ENCODE data around the gene ELOVL1. TPM values are rescaled to one million over a fixed set of nuclear protein-coding genes. Genes with fewer than 3 reads are reported as not detected.

Gene ELOVL1
- total and polyA plus RNA-seq, 2 of the 13 experiments (the other 11 are each of a cell fraction or from before 2014, with no cell fraction given): 55.2 to 77.4 TPM

DNA sequence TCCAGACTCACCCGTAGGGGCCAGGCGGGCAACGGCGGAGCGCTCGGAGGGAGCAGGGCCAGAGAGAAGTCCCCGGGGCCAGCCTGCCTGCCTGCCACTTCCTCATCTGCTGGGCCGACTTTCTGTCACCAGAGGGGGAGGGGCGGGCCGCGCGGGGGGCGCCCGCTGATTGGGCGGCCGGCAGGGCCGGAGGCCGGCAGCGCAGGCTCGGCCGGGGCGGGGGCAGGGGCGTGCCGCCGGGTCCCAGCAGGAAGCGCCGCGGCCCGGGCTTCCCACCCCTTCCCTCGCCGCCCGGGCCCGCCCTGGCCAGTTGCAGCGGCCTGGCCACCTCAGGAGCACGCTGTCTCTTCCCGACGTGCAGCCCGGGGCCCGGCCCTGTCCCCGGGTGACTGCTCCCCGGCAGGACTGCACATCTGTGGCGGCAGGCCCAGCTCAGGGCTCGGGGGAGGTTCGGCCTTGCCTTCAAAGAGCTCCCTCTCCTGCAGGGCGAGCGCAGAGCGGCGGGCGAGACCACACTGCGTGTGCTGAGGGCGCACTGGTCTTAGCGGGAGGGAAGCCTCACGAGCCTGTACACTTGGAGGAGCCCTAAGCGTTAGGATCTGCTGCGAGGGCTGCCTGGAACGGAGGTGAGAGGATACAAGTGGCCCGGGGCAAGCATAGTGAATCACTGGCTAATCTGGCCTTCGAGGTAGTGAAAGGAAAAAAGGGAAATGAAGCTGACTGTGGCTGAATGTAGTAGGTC, at the start of gene ELOVL1 (continued):
- TF ChIP-seq ZNF674 (CRISPR knock-in tag; IDR thresholded peaks at IDR 0.05; ENCODE audit: low read depth) (no peak), ZNF251 (CRISPR knock-in tag; IDR thresholded peaks at IDR 0.05) (no peak), RFX5 (IDR thresholded peaks at IDR 0.05; ENCODE audit: low read depth, low read length) (no peak), REL (CRISPR knock-in tag; conservative IDR thresholded peaks at IDR 0.05) (peak; percentile 91), PLRG1 (conservative IDR thresholded peaks at IDR 0.05) (no peak), GTF3A (CRISPR knock-in tag; conservative IDR thresholded peaks at IDR 0.05) (no peak), GATA4 (IDR thresholded peaks at IDR 0.05; ENCODE audit: borderline replicate concordance, low read depth) (no peak), ETV6 (CRISPR knock-in tag; conservative IDR thresholded peaks at IDR 0.05) (peak; percentile 81; the same call in 1 of the 2 replicates), ZSCAN29 (CRISPR knock-in tag; conservative IDR thresholded peaks at IDR 0.05) (peak; percentile 72; the same call in 1 of the 2 replicates), ZNF350 (CRISPR knock-in tag; IDR thresholded peaks at IDR 0.05; ENCODE audit: borderline replicate concordance, low read depth) (peak; percentile 76; the same call in 1 of the 2 replicates), ZNF263 (CRISPR knock-in tag; IDR thresholded peaks at IDR 0.05) (peak; percentile 67), CREM (IDR thresholded peaks at IDR 0.05) (no peak), CREM (CRISPR knock-in tag; IDR thresholded peaks at IDR 0.05) (no peak), NBN (conservative IDR thresholded peaks at IDR 0.05) (no peak)
- TF ChIP-seq, protein P1, sequence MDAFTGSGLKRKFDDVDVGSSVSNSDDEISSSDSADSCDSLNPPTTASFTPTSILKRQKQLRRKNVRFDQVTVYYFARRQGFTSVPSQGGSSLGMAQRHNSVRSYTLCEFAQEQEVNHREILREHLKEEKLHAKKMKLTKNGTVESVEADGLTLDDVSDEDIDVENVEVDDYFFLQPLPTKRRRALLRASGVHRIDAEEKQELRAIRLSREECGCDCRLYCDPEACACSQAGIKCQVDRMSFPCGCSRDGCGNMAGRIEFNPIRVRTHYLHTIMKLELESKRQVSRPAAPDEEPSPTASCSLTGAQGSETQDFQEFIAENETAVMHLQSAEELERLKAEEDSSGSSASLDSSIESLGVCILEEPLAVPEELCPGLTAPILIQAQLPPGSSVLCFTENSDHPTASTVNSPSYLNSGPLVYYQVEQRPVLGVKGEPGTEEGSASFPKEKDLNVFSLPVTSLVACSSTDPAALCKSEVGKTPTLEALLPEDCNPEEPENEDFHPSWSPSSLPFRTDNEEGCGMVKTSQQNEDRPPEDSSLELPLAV (CRISPR knock-in tag; conservative IDR thresholded peaks at IDR 0.05; ENCODE audit: low read depth): no peak
- TF ChIP-seq, protein P2, sequence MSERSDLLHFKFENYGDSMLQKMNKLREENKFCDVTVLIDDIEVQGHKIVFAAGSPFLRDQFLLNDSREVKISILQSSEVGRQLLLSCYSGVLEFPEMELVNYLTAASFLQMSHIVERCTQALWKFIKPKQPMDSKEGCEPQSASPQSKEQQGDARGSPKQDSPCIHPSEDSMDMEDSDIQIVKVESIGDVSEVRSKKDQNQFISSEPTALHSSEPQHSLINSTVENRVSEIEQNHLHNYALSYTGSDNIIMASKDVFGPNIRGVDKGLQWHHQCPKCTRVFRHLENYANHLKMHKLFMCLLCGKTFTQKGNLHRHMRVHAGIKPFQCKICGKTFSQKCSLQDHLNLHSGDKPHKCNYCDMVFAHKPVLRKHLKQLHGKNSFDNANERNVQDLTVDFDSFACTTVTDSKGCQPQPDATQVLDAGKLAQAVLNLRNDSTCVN (CRISPR knock-in tag; IDR thresholded peaks at IDR 0.05; ENCODE audit: borderline replicate concordance): no peak
- TF ChIP-seq, protein P3, sequence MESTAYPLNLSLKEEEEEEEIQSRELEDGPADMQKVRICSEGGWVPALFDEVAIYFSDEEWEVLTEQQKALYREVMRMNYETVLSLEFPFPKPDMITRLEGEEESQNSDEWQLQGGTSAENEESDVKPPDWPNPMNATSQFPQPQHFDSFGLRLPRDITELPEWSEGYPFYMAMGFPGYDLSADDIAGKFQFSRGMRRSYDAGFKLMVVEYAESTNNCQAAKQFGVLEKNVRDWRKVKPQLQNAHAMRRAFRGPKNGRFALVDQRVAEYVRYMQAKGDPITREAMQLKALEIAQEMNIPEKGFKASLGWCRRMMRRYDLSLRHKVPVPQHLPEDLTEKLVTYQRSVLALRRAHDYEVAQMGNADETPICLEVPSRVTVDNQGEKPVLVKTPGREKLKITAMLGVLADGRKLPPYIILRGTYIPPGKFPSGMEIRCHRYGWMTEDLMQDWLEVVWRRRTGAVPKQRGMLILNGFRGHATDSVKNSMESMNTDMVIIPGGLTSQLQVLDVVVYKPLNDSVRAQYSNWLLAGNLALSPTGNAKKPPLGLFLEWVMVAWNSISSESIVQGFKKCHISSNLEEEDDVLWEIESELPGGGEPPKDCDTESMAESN (CRISPR knock-in tag; conservative IDR thresholded peaks at IDR 0.05): no peak; the same call in 1 of the 2 replicates
- TF ChIP-seq, protein P4, sequence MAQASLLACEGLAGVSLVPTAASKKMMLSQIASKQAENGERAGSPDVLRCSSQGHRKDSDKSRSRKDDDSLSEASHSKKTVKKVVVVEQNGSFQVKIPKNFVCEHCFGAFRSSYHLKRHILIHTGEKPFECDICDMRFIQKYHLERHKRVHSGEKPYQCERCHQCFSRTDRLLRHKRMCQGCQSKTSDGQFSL (CRISPR knock-in tag; IDR thresholded peaks at IDR 0.05): no peak
- TF ChIP-seq, protein P5, sequence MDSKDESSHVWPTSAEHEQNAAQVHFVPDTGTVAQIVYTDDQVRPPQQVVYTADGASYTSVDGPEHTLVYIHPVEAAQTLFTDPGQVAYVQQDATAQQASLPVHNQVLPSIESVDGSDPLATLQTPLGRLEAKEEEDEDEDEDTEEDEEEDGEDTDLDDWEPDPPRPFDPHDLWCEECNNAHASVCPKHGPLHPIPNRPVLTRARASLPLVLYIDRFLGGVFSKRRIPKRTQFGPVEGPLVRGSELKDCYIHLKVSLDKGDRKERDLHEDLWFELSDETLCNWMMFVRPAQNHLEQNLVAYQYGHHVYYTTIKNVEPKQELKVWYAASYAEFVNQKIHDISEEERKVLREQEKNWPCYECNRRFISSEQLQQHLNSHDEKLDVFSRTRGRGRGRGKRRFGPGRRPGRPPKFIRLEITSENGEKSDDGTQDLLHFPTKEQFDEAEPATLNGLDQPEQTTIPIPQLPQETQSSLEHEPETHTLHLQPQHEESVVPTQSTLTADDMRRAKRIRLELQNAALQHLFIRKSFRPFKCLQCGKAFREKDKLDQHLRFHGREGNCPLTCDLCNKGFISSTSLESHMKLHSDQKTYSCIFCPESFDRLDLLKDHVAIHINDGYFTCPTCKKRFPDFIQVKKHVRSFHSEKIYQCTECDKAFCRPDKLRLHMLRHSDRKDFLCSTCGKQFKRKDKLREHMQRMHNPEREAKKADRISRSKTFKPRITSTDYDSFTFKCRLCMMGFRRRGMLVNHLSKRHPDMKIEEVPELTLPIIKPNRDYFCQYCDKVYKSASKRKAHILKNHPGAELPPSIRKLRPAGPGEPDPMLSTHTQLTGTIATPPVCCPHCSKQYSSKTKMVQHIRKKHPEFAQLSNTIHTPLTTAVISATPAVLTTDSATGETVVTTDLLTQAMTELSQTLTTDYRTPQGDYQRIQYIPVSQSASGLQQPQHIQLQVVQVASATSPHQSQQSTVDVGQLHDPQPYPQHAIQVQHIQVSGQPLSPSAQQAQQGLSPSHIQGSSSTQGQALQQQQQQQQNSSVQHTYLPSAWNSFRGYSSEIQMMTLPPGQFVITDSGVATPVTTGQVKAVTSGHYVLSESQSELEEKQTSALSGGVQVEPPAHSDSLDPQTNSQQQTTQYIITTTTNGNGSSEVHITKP (CRISPR knock-in tag; IDR thresholded peaks at IDR 0.05; ENCODE audit: low read depth): peak; percentile 94
- TF ChIP-seq, protein P6, sequence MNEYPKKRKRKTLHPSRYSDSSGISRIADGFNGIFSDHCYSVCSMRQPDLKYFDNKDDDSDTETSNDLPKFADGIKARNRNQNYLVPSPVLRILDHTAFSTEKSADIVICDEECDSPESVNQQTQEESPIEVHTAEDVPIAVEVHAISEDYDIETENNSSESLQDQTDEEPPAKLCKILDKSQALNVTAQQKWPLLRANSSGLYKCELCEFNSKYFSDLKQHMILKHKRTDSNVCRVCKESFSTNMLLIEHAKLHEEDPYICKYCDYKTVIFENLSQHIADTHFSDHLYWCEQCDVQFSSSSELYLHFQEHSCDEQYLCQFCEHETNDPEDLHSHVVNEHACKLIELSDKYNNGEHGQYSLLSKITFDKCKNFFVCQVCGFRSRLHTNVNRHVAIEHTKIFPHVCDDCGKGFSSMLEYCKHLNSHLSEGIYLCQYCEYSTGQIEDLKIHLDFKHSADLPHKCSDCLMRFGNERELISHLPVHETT (CRISPR knock-in tag; conservative IDR thresholded peaks at IDR 0.05): peak; percentile 60; the same call in 1 of the 2 replicates
